ENCODE results near the gene SNAP25.

DNA sequence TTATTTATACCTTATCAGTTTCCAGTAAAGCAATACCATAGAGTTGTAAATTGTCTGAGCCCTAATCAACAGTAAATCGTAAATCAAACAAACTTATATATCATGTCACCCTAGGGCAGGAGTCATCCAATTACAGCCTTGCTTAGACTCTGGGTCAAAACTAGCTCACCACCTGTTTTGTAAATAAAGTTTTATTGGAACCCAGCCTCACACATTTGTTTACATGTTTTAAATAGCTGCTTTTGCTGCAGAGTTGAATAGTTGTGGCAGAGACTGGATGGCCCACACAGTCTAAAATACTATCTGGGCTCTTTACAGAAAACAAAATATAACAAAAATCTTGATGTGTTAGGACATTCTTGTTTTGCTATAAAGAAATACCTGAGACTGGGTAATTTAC, 121.0 kb downstream of the SNAP25 start:
- TF ChIP-seq ATF7 (IDR thresholded peaks at IDR 0.05): no peak
- no peak for TF ChIP-seq TARDBP (IDR thresholded peaks at IDR 0.05)
